Keratinocyte (primary cell): ENCODE results near the gene DTNBP1.

Source experiments
- CTCF ChIP-seq, 3 experiments: IDR thresholded peaks in 1 of 3; conservative IDR thresholded peaks in 1 of 3; optimal IDR thresholded peaks in 1 of 3; 2 replicates in 2 of 3; 3 replicates in 1 of 3; pipeline versions ENCODE3 to v1.5.1; 2011; ENCODE audit warnings: low read length in 3 of 3, mild to moderate bottlenecking in 3 of 3, moderate library complexity in 2 of 3, control low read depth in 1 of 3, inconsistent platforms in 1 of 3; ENCODE audit not compliant: insufficient read depth in 2 of 3; ENCODE audit errors: extremely low read depth in 1 of 3
- EZH2 ChIP-seq: IDR thresholded peaks from one replicate; pipeline ENCODE4 v1.6.1; 2012; ENCODE audit warnings: inconsistent platforms, mild to moderate bottlenecking, low read length, moderate library complexity

GRCh38 chr6:15629487-15629886 is 33.3 kb downstream of the DTNBP1 start:
- TF ChIP-seq EZH2 = no peak
- no peak for TF ChIP-seq CTCF (optimal IDR thresholded peaks at IDR 0.05 in 1 of 3, IDR thresholded peaks at IDR 0.05 in 1 of 3, conservative IDR thresholded peaks at IDR 0.05 in 1 of 3; ENCODE audit: extremely low read depth in 1 of 3, insufficient read depth in 2 of 3, low read length in 3 of 3)
